Activated CD8-positive, alpha-beta T cell treated with anti-CD3 and anti-CD28 coated beads, Interleukin-2, amount 10 ng/mL, durations not matched to agents 7 days and 5 days (primary cell): Measurements from ENCODE around the gene CST9L. TPM values are rescaled to one million over a fixed set of nuclear protein-coding genes. Genes with fewer than 3 reads are reported as not detected.
"Not testable (repeated sequence)": the region's sequence is repeated elsewhere in the genome, so short reads cannot be mapped to it uniquely, and the experiment has no call there.

ENCODE experiments used
- ATAC-seq: fragments of 150-1000 bp; cut with Tn5 transposase; one replicate; pipeline ENCODE4 v1.10.0; 2021; ENCODE audit warnings: moderate library complexity
- CTCF ChIA-PET: fragments of 350-600 bp; sonication (Branson Sonifier 250); formaldehyde crosslinking; loops from one replicate; lab custom pipeline; 2021; ENCODE audit warnings: antibody characterized with exemption; lab: Charles Lee
- POLR2A ChIA-PET: fragments of 350-600 bp; sonication (Branson Sonifier 250); formaldehyde crosslinking; loops from one replicate; lab custom pipeline; 2021; ENCODE audit warnings: antibody characterized with exemption; lab: Charles Lee
- DNase-seq: peaks from one replicate; pipeline ENCODE4 v3.0.0-alpha.2; 2020
- H3K27ac Mint-ChIP-seq: one replicate; pipeline ENCODE4 v1.8.0; 2021; ENCODE audit warnings: mild to moderate bottlenecking, mixed read lengths
- H3K27me3 Mint-ChIP-seq: one replicate; pipeline ENCODE4 v1.8.0; 2021; ENCODE audit warnings: low read depth, mixed read lengths
- H3K36me3 Mint-ChIP-seq: one replicate; pipeline ENCODE4 v1.8.0; 2021; ENCODE audit warnings: low read depth, mixed read lengths
- H3K4me1 Mint-ChIP-seq: one replicate; pipeline ENCODE4 v1.8.0; 2021; ENCODE audit warnings: low read depth, mixed read lengths
- H3K4me3 Mint-ChIP-seq: one replicate; pipeline ENCODE4 v1.8.0; 2021; ENCODE audit warnings: mild to moderate bottlenecking, mixed read lengths
- H3K9me3 Mint-ChIP-seq: one replicate; pipeline ENCODE4 v1.8.0; 2022; ENCODE audit warnings: mixed read lengths; ENCODE audit not compliant: insufficient read depth
- total RNA-seq, 2 experiments: library from RNA; stranded (reverse); gene quantifications; one replicate each; pipeline ENCODE4 v1.2.3, GENCODE V29; 2021

The CST9L gene
- total RNA-seq, 2 experiments from 2014 or later: not detected

- peaks cover 3% of the 10 kb centered on the region for H3K27me3 Mint-ChIP-seq
Observed at GRCh38 chr20:23585449-23585807, 17.1 kb upstream of the CST9L start.

GRCh38 chr20:23584434-23585199 lies 16.3 kb upstream of the CST9L start:
- POLR2A ChIA-PET: no interaction called here
- Mint-ChIP-seq H3K27ac (no peak overlapping the region), H3K4me3 (no peak overlapping the region), H3K27me3 (peaks cover 6% of the 10 kb centered on the region), H3K4me1 (no peaks in the 10 kb centered on the region), H3K9me3 (no peaks in the 10 kb centered on the region), H3K36me3 (no peaks in the 10 kb centered on the region)
- CTCF ChIA-PET: interaction anchor here (1.4 kb wide), 1 partner anchor 22 kb away, joined by 5 read pairs; no protein-coding TSS in a partner anchor
- ATAC-seq: no peak
- DNase-seq: no peak

More at GRCh38 chr20:23585449-23585807, 17.1 kb upstream of the CST9L start:
- Mint-ChIP-seq H3K4me1 (no peaks in the 10 kb centered on the region), H3K4me3 (no peak overlapping the region), H3K36me3 (no peaks in the 10 kb centered on the region), H3K27ac (no peak overlapping the region), H3K9me3 (no peaks in the 10 kb centered on the region)
- ChIA-PET CTCF (no interaction called here), POLR2A (no interaction called here)
- no peak for ATAC-seq
- no peak for DNase-seq

- H3K36me3 Mint-ChIP-seq: no peaks in the 10 kb centered on the region
- POLR2A ChIA-PET: no interaction called here
- no peaks in the 10 kb centered on the region for H3K9me3 Mint-ChIP-seq
- no peak overlapping the region for H3K27ac Mint-ChIP-seq
- DNase-seq (no peak), ATAC-seq (no peak)
- CTCF ChIA-PET: interaction anchor here (1.4 kb wide), 1 partner anchor 23 kb away, joined by 5 read pairs; no protein-coding TSS in a partner anchor
- no peak overlapping the region for H3K4me3 Mint-ChIP-seq
- H3K27me3 Mint-ChIP-seq: peaks cover 6% of the 10 kb centered on the region
- H3K4me1 Mint-ChIP-seq: no peaks in the 10 kb centered on the region
Observed at GRCh38 chr20:23583526-23583925, 15.2 kb upstream of the CST9L start.

GRCh38 chr20:23582293-23582692 lies 14.0 kb upstream of the CST9L start:
- ATAC-seq: no peak
- Mint-ChIP-seq H3K36me3 (no peaks in the 10 kb centered on the region), H3K27me3 (peaks cover 6% of the 10 kb centered on the region), H3K4me3 (no peak overlapping the region), H3K4me1 (no peaks in the 10 kb centered on the region), H3K9me3 (no peaks in the 10 kb centered on the region), H3K27ac (no peak overlapping the region)
- ChIA-PET CTCF (no interaction called here), POLR2A (no interaction called here)
- DNase-seq: no peak

- CTCF ChIA-PET, H3K4me3 Mint-ChIP-seq, H3K36me3 Mint-ChIP-seq, DNase-seq, ATAC-seq, H3K4me1 Mint-ChIP-seq, H3K9me3 Mint-ChIP-seq, H3K27me3 Mint-ChIP-seq, POLR2A ChIA-PET, H3K27ac Mint-ChIP-seq: not testable (repeated sequence)
Observed at GRCh38 chr20:23581833-23582232, 13.5 kb upstream of the CST9L start.

- no peak overlapping the region for H3K4me3 Mint-ChIP-seq
Observed at GRCh38 chr20:23574977-23575376, 6.7 kb upstream of the CST9L start.

GRCh38 chr20:23570178-23570760 lies 2.0 kb upstream of the CST9L start:
- peaks cover 4% of the 10 kb centered on the region for H3K27me3 Mint-ChIP-seq

More at GRCh38 chr20:23574977-23575376, 6.7 kb upstream of the CST9L start:
- no peaks in the 10 kb centered on the region for H3K36me3 Mint-ChIP-seq
- ChIA-PET POLR2A (no interaction called here), CTCF (interaction anchor here (0.7 kb wide), 1 partner anchor 75 kb away, joined by 3 read pairs; no protein-coding TSS in a partner anchor)
- H3K27me3 Mint-ChIP-seq: peaks cover 4% of the 10 kb centered on the region
- no peaks in the 10 kb centered on the region for H3K4me1 Mint-ChIP-seq
- DNase-seq: no peak
- ATAC-seq: no peak
- no peaks in the 10 kb centered on the region for H3K9me3 Mint-ChIP-seq
- no peak overlapping the region for H3K27ac Mint-ChIP-seq

GRCh38 chr20:23569570-23569969 lies 1.3 kb upstream of the CST9L start:
- ATAC-seq: no peak
- POLR2A ChIA-PET: no interaction called here
- no peak for DNase-seq
- Mint-ChIP-seq H3K27me3 (peaks cover 4% of the 10 kb centered on the region), H3K36me3 (no peaks in the 10 kb centered on the region), H3K27ac (no peak overlapping the region), H3K4me3 (no peak overlapping the region), H3K4me1 (no peaks in the 10 kb centered on the region), H3K9me3 (no peaks in the 10 kb centered on the region)
- CTCF ChIA-PET: no interaction called here

More at GRCh38 chr20:23570178-23570760, 2.0 kb upstream of the CST9L start:
- Mint-ChIP-seq H3K9me3 (no peaks in the 10 kb centered on the region), H3K36me3 (no peaks in the 10 kb centered on the region), H3K4me3 (no peak overlapping the region), H3K4me1 (no peaks in the 10 kb centered on the region), H3K27ac (no peak overlapping the region)
- POLR2A ChIA-PET: no interaction called here
- ATAC-seq (no peak), DNase-seq (no peak)
- CTCF ChIA-PET: no interaction called here

- POLR2A ChIA-PET: no interaction called here
- Mint-ChIP-seq H3K27me3 (peaks cover 2% of the 10 kb centered on the region), H3K4me1 (no peaks in the 10 kb centered on the region), H3K9me3 (no peaks in the 10 kb centered on the region), H3K4me3 (no peak overlapping the region), H3K36me3 (no peaks in the 10 kb centered on the region), H3K27ac (no peak overlapping the region)
- CTCF ChIA-PET: no interaction called here
- ATAC-seq (no peak), DNase-seq (no peak)
Observed at GRCh38 chr20:23568971-23569330, 667 bp upstream of the CST9L start.

- peaks cover 9% of the 10 kb centered on the region for H3K9me3 Mint-ChIP-seq
- ATAC-seq (no peak), DNase-seq (no peak)
- H3K4me1 Mint-ChIP-seq: no peaks in the 10 kb centered on the region
- H3K27me3 Mint-ChIP-seq: peaks cover 2% of the 10 kb centered on the region
- H3K4me3 Mint-ChIP-seq: no peak overlapping the region
- POLR2A ChIA-PET: no interaction called here
- no peak overlapping the region for H3K27ac Mint-ChIP-seq
- no peaks in the 10 kb centered on the region for H3K36me3 Mint-ChIP-seq
- CTCF ChIA-PET: no interaction called here
Observed at GRCh38 chr20:23566199-23566932, 1.9 kb downstream of the CST9L start.

- no peak overlapping the region for H3K4me3 Mint-ChIP-seq
- H3K27me3 Mint-ChIP-seq: peaks cover 2% of the 10 kb centered on the region
- H3K4me1 Mint-ChIP-seq: no peaks in the 10 kb centered on the region
- H3K36me3 Mint-ChIP-seq: no peaks in the 10 kb centered on the region
- DNase-seq (no peak), ATAC-seq (no peak)
- H3K27ac Mint-ChIP-seq: no peak overlapping the region
- CTCF ChIA-PET: no interaction called here
- POLR2A ChIA-PET: no interaction called here
- H3K9me3 Mint-ChIP-seq: peaks cover 9% of the 10 kb centered on the region
Observed at GRCh38 chr20:23565503-23566045, 2.7 kb downstream of the CST9L start.

GRCh38 chr20:23564927-23565326 lies 3.4 kb downstream of the CST9L start:
- ChIA-PET POLR2A (no interaction called here), CTCF (no interaction called here)
- Mint-ChIP-seq H3K9me3 (peaks cover 9% of the 10 kb centered on the region), H3K4me1 (no peaks in the 10 kb centered on the region), H3K27me3 (peaks cover 2% of the 10 kb centered on the region), H3K27ac (no peak overlapping the region), H3K36me3 (no peaks in the 10 kb centered on the region), H3K4me3 (no peak overlapping the region)
- ATAC-seq: no peak
- DNase-seq: no peak
